GM21723 (cell line): ENCODE measurements around the gene NUP54.

Source experiments
- ATAC-seq: cut with Tn5 transposase; IDR thresholded peaks from one replicate; pipeline ENCODE4 v1.9.1; 2021; ENCODE audit warnings: mild to moderate bottlenecking, moderate library complexity; ENCODE audit not compliant: unreplicated experiment

NUP54 gene, protein sequence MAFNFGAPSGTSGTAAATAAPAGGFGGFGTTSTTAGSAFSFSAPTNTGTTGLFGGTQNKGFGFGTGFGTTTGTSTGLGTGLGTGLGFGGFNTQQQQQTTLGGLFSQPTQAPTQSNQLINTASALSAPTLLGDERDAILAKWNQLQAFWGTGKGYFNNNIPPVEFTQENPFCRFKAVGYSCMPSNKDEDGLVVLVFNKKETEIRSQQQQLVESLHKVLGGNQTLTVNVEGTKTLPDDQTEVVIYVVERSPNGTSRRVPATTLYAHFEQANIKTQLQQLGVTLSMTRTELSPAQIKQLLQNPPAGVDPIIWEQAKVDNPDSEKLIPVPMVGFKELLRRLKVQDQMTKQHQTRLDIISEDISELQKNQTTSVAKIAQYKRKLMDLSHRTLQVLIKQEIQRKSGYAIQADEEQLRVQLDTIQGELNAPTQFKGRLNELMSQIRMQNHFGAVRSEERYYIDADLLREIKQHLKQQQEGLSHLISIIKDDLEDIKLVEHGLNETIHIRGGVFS

GRCh38 chr4:76148142-76148865 is at the start of gene NUP54:
Gene NUP54 (minus strand): TSS chr4:76148397. CDS start chr4:76148374, 23 bp downstream.
- ATAC-seq, result peak; percentile 99

- no peak for ATAC-seq
Measured at GRCh38 chr4:76197031-76197743, 49.0 kb upstream of the NUP54 start.

DNA sequence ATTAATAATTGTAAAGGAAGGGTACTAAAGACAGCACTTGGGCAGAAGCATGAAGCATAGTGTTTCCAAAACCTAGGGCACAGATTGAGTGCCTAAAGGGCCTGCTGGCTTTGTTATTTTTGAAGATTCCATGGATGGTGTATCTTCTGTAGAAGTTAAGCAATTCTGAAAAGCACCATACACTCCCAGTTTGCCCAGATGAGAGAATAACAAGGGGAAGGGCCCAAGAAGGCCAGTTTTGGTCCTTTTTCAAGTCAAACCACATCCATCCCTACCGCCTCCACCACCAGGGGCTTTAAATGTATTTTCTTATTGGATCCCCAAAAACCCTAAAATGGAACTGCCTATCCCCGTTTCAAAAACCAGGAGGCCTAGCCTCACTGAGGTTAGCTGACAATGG is 48.2 kb upstream of the NUP54 start:
- ATAC-seq, result no peak

GRCh38 chr4:76195326-76195725 is 47.1 kb upstream of the NUP54 start:
- ATAC-seq, result no peak

- no peak for ATAC-seq
Measured at GRCh38 chr4:76194325-76194724, 46.1 kb upstream of the NUP54 start.

- ATAC-seq, result no peak
Measured at GRCh38 chr4:76192236-76192635, 44.0 kb upstream of the NUP54 start.

- no peak for ATAC-seq
Measured at GRCh38 chr4:76188557-76188956, 40.4 kb upstream of the NUP54 start.

- no peak for ATAC-seq
Measured at GRCh38 chr4:76188149-76188548, 40.0 kb upstream of the NUP54 start.

GRCh38 chr4:76187152-76187551 is 39.0 kb upstream of the NUP54 start:
- no peak for ATAC-seq

DNA sequence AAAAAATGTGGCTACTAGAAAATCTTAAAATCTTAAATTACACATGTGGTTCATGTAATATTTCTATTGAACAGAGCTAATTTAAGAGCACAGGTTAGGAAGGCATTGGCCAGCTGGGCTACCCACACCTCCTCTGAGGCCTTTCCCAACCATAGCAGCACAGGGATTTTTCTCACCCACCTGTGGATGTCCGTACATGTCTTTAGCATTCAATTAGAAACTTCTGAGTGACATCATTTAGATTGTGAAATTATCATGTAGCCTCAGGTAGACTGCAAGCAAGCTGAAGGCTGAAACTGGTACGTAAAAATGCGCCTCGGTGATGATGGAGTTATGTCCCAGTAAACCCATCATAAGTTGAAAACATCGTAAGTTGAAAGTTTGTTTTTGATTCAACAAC is 34.3 kb upstream of the NUP54 start:
- ATAC-seq, result no peak

GRCh38 chr4:76179398-76180318 is 31.5 kb upstream of the NUP54 start:
- peak; percentile 94 for ATAC-seq

GRCh38 chr4:76178296-76178695 is 30.1 kb upstream of the NUP54 start:
- ATAC-seq, result no peak

DNA sequence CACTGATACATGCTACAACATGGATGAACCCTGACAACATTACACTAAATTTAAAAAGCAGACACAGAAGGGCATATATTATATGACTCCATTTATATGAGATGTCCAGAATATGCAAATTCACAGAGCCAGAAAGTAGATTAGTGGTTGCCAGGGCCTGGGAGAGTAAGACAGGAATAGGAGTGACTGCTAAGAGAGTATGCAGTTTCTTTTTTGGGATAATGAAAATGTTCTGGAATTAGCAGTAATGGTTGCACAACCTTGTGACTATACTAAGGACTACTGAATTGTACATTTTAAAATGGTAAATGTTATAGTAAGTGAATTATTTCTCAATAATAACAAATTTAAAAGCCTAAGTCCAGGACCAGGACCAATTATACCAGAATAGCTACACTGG is 29.5 kb upstream of the NUP54 start:
- ATAC-seq, result no peak

GRCh38 chr4:76175336-76175735 is 27.1 kb upstream of the NUP54 start:
- ATAC-seq, result no peak

GRCh38 chr4:76174216-76174615 is 26.0 kb upstream of the NUP54 start:
- no peak for ATAC-seq

GRCh38 chr4:76168688-76169087 is 20.5 kb upstream of the NUP54 start:
- ATAC-seq, result no peak

DNA sequence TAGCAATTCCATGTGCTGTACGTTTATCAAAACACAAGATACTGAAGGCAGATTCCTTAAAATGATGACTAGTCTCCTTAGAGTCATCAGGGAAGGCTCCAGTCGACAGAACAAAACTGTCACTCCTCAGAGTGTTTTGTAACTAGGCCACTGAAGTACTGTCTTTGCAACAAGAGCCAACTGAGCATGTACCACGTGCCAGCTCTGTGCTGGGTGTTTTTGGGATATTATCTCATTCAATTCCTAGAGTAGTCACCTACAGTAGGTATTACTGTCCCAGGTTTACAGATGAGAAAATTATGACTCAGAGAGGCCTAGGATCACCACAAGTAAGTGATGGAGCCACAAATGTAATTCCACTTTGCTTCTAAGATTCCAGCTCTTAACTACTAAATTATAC is 18.3 kb upstream of the NUP54 start:
- ATAC-seq, result no peak

DNA sequence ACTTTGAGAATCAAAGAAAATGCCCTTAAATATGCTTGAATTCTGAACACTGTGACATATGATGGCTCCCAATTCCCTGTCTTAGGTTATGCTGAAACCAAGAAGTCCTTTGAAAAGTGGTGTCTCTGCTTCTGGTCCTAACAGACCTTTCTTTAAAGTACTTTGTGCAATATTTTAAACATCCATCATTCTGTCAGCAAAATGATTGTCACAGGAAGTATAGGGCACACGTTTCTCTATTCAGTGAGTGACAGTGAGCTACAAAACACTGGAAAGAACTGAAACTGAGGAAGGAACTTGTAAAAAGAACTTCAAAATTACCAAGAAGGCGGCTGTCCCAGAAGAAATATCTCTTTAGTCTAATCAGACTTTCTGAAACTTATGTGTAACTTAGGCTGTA is 12.2 kb upstream of the NUP54 start:
- ATAC-seq, result no peak

- ATAC-seq, result no peak
Measured at GRCh38 chr4:76156635-76157034, 8.4 kb upstream of the NUP54 start.

- no peak for ATAC-seq
Measured at GRCh38 chr4:76155979-76156378, 7.8 kb upstream of the NUP54 start.
